NCI-H1694 treated with DMSO at 0.1 percent for 48 hours (cell line): Measurements from ENCODE around the gene TESPA1.
"Not testable (repeated sequence)": the region's sequence is repeated elsewhere in the genome, so short reads cannot be mapped to it uniquely, and the experiment has no call there.

Experiments used
- DNase-seq: peaks from one replicate; lab custom pipeline; 2025; lab: John Stamatoyannopoulos, UW

Gene TESPA1

DNA sequence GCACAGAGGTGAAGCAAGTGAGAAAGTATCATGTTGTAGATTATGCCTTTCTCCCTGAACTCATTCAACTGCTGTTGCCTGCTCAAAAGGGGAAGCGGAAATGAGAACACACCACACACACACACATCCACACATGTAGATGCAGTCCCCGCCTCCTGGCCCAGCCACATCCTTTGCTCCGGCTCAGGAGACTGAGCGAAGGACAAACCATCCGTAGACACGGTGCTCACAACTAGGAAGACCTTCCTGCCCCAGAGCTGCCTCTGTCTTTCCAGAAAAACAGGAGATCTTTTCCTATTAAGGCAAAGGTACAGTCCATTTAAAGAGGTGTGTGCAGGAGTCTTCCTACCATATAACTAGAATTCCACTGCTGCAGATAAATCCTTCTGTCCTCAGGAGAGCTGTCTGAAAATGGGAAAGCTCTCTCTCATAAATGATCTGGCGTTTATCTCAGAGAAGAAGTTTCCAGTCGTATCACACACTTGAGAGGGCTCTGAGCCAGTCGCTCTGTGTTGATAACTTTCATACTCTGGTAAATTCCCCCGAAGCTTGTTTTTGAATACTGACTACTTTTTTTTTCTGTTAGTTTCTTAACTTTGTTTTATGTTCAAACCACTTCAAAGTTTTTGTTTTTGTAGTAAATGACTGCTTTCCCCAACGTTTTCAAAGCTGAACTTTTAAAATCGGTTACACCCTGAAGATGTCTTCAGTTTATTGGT is at the start of gene TESPA1:
TESPA1 (minus strand) TSS at position 105 of the 719 bp plus-strand sequence. CDS start 10,200 bp downstream, outside the sequence.
- no peak for DNase-seq

DNA sequence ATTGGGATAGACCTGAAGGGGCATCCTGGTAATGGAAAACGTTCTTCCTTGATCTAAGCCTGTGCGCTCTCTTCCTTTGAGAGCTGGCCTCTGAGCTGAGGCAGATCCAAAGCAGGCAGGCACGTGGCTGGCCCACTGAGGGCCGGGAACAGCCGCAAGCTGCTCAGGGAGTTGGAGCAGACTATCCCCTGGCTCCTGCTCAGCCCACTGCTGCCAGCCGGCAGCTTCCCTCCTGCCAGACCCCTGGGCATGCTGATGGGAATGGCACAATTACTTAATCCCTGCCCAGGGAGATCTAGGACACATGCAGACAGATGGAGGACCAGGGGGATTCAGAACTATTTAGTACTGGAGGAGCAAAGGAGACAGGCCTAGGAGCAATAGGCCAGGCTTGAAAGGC is 49.7 kb upstream of the TESPA1 start:
- DNase-seq, result no peak

DNA sequence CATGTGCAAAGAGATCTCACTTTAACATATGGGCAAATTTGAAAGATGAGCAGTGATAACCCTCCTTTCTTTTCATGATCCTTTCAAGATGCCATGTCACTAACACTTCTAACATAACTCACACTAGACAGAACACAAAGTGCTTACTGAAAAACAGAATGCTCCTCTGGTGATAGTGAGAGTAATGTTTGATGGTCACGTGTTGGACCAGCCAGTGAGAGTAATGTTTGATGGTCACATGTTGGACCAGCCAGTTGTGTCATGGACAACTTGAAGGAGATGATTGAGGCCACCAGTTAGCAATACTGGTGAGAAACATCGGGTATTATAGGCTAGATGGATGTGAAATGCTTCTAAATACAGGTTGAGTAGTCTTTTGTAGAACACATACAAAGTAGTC is 40.9 kb upstream of the TESPA1 start:
- DNase-seq, result no peak

DNA sequence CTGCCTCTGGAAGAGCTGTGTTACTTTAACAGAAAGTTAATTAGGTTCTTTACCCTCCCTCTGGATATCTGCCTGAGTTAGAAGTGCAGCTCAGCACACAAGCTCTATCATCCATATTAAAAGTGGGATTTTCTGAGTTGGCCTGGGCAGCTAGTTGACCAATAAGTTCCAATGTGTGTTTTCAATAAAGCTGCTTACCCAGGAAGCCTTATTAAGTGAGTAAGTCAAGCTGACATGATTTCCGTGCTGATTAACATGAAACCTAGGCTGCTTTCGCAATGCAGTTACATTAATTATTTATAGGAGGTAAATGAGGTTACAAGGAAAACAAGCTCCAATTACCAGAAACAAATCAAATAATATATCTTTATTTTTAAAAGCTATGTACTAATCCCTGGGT is 40.0 kb upstream of the TESPA1 start:
- no peak for DNase-seq

GRCh38 chr12:55019784-55020183 is 35.2 kb upstream of the TESPA1 start, which contains the start of gene NEUROD4:
NEUROD4 (plus strand) TSS chr12:55019974; CDS start chr12:55026440, 6,466 bp downstream.
- DNase-seq, result no peak

GRCh38 chr12:55017416-55017925 is 32.9 kb upstream of the TESPA1 start:
- peak; percentile 88 for DNase-seq

DNA sequence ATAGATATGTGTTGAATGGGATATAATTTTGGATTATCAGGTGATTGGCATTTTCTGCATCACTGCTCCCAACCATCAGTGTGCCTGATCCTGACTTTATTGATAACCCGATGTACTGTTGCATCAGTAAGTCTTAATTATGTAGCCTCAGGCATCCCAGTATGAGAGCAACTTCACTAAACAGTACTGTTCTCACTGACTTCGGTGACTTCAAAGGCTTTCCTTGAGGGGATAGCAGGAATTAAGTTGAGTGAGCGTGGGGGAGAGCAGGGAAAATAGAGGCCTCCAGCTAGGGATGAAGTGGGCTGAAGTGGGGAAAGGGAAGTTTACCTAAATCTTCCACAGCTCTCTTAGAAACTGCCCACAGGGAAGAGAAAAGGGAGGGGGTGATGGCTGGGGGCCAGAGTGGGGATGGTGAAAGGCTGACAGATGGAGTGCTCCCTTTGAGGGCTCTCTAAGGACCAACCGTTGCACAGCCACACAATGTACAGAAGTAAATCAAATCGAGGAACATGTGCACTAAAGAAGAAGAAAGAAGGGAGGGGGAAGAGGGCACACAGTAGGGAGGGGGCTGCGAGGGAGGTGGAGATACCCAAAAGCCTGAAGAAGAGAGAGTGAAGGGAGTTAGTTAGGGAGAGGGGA is 24.5 kb upstream of the TESPA1 start:
- peak; percentile 72 for DNase-seq

DNA sequence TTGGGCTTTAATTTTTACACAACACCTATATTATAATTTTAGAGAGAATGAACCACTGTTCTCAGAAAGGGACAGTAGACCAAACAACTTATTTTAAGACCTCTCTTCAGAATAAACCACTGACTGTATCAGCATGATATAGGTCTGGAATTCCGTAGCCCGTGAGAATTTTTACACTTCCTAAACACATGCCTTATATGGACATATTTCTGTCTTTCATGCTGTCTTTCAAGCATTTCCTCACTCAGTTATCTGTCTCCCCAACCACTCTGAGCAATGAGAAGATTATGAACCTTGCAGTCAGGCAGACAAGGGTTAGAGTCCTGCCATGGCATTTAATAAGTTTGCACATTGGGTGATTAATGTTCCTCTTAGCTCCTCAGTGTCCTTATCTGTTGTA is 17.8 kb upstream of the TESPA1 start:
- no peak for DNase-seq

- DNase-seq, result no peak
Measured at GRCh38 chr12:55001198-55001868, 16.8 kb upstream of the TESPA1 start.

- no peak for DNase-seq
Measured at GRCh38 chr12:54998958-54999510, 14.5 kb upstream of the TESPA1 start.

- DNase-seq, result no peak
Measured at GRCh38 chr12:54997929-54998522, 13.5 kb upstream of the TESPA1 start.

GRCh38 chr12:54996205-54996604 is 11.6 kb upstream of the TESPA1 start:
- DNase-seq, result no peak

DNA sequence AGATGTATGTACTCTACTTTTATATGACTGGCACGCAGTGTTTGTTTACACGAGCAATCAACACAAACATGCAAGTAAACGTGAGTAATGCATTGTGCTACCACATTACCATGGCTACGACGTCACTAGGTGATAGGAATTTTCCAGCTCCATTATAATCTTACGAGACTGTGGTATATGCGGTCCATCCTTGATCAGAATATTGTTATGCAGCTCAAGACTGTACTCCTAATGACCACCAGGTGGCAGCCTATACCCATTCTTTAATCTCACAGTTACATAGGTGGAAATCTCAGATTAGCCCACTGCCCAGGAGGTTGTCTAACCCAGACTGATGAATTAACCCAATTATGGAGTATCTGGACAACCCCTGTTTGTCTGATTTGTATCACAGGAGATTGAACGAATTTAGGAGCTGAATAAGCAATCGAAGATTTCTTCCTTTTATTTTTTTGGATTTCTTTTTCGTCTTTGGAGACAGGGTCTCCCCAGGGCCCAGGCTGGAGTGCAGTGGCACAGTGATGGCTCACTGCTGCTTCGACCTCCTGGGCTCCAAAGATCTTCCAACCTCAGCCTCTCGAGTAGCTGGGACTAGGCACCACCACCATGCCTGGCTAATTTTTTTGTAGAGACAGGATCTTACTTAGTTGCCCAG is 8.7 kb upstream of the TESPA1 start:
- DNase-seq, result peak; percentile 86

DNA sequence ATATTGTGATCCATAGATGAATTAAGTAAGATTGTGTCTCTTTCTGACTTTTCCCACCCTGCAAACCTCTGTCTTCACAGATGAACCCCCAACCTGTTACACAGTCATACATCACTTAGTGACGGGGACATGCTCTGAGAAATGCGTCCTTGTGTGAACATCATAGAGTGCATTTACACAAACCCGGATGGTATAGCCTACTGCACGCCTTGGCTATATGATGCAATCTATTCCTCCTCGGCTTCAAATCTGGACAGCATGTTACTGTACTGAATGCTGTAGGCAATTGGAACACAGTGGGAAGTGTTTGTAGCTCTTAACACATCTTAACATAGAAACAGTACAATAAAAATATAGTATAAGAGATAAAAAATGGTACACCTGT is 7.4 kb upstream of the TESPA1 start:
- DNase-seq, result no peak

DNA sequence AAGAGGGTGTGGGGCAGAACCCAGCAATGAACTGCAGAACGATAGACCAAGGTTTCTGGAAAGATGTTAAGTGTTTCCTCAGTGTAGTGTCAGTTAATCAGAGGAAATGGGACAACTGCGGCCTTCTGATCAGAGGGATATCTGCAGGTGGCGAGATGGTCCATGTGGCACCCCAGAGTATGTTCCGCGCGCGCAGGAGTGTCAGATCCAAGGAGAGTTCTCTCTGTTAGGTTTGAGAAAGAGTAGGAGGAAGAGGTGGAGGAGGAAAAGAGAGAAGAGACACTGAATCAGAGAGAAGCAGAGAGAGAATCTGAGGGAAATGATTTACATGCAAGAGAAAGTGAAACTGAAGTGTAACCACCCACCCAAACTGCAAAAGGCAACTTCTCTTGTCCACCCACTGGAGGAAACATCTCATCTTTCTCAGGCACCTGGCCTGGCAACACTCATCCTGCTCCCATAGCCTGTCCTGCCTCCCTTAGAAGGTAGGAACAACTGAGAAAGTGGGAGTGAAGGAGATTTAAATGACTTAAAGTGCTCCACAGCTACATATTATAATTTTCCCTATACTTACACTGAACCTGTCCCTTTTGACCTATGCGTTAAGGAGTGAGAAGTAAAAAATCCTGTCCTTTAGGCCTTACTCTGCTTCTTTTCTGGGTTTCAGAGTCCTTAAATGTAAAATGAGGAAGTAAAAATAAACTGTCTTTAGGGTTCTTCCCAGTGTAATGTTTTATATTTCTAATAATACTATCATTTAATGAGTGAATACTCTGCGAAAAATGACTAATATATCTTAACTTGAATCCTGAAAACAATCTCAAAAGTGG is 6.8 kb upstream of the TESPA1 start:
- no peak for DNase-seq

DNA sequence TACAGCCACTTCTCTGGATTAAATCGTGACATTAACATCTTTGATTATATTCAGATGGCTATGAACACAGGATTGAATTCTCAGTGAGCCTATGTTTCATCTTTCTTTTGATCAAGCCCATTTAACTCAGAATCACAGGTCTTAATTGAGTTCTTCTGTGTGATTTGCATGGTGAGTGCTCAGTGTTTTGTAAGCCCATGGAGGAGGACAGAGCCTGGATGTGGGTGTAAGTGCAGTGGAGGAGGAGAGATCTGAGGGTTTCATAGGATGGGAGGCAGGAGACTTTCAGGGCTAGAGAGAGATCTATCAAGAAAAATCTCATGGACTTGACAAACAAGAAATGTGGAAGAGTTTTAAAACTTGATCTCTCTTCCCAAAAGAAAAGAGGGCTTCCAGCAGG is 5.3 kb upstream of the TESPA1 start:
- DNase-seq, result no peak

DNA sequence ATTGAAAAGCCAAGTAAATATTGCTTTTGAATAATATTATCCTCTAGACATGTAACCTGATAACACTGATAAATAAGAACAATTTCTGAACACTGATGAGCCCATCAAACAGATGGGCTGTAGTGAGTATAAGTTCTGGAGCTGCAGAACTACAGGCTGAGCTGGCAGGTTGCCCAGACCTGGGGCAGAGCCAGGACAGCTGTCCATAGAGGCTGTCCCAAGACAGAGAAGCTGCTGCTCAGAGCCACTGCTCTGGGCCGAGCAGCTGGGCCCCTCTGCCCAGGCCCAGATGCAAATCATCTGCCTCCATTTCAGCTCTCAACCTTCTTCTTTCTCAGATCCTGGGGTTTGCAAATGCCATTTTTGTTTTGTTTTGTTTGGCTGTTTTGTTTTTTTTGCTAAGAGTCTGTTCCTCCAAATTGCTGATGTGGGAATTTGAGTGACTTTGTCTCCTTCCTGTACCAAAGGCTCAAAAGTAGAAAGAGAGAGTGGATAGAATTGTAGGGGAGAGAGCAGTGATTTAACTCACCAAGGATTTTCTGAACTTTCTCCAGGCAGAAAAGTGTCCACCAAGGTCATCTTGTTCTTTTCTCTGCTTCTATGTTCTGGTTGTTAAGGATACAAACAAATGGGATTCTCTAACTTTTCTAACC is 4.0 kb upstream of the TESPA1 start:
- DNase-seq, result peak; percentile 88

DNA sequence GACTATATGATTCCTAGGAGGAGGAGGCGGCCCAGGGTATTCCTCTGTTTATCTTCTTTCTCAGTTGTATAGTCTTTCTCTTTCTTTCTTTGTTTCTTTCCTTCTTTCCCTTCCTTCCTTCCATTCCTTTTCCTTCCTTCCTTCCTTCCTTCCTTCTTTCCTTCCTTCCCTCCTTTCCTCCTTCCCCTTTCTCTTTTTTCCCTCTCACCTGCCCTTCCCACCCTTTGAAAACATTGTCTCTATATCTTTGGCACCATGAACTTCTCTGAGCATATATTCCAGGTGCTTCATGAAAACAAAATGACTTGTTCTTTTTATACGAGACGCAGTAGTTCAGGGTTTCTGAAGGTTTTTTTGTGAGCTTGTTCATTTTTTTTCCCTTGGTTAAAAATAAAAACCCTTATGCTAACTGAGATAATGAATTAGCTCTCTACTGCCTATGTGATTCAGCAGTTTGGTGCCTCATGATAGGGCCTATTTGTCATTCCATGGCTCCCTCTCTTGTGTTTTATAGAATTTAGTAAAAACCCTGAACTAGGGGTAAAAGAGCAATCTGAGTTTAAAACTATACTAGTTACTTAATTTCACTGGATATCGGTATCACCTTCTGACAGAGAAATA is 3.2 kb upstream of the TESPA1 start:
- no peak for DNase-seq

DNA sequence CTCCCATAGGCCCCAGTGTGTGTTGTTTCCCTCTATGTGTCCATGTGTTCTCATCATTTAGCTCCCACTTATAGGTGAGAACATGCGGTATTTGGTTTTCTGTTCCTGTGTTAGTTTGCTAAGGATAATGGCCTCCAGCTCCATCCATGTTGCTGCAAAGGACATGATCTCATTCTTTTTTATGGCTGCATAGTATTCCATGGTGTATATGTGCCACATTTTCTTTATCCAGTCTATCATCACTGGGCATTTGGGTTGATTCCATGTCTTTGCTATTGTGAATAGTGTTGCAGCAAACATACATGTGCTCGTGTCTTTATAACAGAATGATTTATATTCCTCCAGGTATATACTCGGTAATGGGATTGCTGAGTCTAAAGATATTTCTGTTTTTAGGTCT is 2.2 kb upstream of the TESPA1 start:
- not testable (repeated sequence) for DNase-seq
